CD4-positive, alpha-beta T cell treated with Interferon alpha-2 for 1 hour (primary cell): ENCODE measurements around the gene SGSM2.
A peak's percentile ranks its signal among the peaks of the same experiment; 100 is the strongest.
"Not testable (repeated sequence)": the region's sequence is repeated elsewhere in the genome, so short reads cannot be mapped to it uniquely, and the experiment has no call there.

Source experiments
- DNase-seq, 2 donors: peaks; one replicate each; pipeline ENCODE4 v3.0.0-alpha.2; 2020 to 2022

SGSM2 gene, protein sequence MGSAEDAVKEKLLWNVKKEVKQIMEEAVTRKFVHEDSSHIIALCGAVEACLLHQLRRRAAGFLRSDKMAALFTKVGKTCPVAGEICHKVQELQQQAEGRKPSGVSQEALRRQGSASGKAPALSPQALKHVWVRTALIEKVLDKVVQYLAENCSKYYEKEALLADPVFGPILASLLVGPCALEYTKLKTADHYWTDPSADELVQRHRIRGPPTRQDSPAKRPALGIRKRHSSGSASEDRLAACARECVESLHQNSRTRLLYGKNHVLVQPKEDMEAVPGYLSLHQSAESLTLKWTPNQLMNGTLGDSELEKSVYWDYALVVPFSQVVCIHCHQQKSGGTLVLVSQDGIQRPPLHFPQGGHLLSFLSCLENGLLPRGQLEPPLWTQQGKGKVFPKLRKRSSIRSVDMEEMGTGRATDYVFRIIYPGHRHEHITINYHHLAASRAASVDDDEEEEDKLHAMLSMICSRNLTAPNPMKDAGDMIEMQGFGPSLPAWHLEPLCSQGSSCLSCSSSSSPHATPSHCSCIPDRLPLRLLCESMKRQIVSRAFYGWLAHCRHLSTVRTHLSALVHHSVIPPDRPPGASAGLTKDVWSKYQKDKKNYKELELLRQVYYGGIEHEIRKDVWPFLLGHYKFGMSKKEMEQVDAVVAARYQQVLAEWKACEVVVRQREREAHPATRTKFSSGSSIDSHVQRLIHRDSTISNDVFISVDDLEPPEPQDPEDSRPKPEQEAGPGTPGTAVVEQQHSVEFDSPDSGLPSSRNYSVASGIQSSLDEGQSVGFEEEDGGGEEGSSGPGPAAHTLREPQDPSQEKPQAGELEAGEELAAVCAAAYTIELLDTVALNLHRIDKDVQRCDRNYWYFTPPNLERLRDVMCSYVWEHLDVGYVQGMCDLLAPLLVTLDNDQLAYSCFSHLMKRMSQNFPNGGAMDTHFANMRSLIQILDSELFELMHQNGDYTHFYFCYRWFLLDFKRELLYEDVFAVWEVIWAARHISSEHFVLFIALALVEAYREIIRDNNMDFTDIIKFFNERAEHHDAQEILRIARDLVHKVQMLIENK

DNA sequence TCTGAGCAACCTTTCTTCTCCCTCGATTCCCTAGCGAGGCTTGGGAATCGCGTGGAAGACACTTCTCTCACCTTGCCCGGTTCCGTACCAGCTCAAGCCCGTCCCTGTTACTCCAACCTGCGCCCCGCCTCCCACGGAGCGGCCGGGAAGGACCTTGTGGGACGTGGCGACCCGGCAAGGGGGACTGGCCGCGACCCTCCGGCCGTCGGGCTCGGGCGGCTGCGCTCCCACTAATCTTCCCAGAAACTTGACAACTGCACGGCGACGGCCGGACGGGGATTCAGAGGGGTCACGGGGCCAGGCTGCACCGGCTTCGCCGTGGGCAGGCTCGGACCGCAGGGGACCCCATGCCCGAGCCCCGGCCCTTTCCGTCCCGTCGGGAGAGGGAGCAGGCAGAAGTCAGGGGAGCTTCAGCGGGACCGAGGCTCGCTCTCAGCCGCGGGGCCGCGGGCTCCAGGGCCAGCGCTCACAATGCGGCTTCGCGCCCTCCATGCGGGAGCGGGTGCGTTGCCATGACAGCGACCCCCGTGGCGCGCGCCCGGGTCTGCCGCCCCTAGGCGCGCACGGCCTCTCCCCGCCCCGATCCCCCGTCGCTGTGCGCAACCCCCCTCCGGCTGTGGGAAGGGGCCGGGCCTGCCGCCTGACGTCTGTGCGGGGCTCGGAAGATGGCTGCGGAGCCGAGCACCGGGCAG, at the start of gene SGSM2:
Gene SGSM2 (plus strand): TSS at position 650 of the 692 bp plus-strand sequence. CDS start 188 bp downstream, outside the sequence.
- peak; percentile 65 to 79 for DNase-seq

DNA sequence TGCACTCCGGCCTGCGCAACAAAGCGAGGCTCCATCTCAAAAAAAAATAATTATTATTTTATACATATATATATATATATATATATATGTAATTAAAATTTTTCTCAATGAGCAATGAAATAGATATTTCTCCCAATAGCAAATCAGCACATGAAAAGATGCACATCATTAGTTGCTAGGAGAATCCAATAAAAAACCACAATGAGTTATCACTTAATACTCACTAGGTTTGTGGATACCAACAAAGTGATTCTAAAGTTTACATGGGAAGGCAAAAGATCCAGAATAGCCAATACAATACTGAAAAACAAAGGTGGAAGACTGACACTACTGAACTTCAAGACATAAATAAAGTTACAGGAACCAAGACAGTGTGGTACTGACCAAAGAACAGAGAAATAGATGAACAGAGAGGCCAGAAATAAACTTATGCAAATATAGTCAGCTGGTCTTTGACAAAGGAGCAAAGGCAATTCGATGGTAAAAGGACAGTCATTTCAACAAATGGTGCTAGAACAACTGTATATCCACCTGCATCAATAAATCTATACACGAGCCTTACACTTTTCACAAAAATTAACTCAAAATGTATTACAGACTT, 47.3 kb upstream of the SGSM2 start:
- DNase-seq, result no peak

DNA sequence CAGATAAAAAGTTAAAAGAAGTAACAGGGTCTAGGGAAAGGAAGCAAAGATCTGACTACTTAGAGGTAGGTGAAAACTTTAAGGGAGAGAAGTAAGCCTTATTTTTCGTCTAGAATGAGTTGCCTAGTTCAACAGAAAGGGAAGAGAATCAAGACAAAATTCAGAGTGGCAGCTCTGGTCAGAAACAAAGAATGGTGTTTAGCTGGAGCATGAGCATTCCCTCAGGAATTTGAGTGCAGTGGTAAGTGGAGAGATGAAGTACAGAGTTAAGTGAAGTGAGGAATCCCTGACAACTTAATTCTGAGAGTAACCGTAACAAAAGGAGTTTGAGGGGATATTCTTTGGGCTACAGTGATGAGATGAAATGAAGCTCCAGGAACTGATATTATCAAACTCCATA, 45.2 kb upstream of the SGSM2 start:
- DNase-seq, result no peak

DNA sequence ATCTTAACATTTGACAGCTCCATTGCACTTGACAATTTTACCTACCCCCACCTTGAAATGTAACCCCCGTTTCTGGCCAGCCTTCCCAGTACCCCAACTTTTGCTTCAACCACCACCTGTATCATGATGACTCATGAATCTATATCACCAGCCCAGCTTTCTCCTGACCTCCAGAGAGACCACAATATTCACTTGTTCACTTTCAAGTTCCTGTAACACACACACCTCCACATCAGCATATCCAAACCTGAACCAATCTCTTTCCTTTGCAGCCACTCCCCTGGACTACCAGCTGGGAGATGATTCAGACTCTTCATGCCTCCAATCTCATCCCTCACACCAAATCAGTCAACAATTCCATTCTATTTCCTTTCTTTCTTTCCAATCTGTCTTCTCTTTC, 41.7 kb upstream of the SGSM2 start:
- no peak for DNase-seq

DNA sequence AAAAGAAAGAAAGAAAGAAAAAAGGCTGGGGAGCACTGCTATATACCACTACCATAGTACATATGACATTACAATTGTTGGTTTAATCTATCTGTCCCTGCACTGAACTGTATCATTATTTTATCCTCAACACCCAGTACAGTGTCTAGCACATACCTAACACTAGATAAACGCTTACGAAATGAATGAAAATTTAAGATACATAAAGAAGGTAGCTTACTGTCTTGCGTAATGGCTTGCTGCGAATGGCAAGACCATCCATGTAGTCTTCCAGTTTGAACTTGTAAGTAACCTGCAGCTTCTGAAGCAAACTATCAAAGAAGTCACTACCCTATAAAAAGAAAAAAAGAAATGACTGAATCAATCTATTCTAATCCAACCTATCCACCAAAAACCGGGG, 40.3 kb upstream of the SGSM2 start:
- no peak for DNase-seq

DNA sequence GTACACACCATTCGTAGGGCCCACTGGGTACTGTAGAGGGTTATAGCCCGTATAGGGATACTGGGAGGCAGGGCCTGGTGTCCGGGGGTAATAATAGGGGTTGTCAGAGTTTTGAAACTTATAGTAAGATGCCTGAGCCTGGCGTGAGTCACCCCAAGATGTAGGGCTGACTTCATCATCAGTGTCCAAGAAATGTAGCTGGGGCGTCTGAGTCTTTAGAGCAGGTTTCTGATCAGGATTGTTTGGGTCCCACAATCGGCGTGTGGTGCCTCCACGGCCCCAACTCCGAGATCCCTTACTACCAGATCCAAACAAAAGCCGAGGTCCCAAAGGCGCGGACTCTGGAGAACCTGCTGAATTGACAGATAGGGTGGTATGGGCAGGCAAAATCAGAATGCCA, 38.2 kb upstream of the SGSM2 start:
- DNase-seq, result no peak

DNA sequence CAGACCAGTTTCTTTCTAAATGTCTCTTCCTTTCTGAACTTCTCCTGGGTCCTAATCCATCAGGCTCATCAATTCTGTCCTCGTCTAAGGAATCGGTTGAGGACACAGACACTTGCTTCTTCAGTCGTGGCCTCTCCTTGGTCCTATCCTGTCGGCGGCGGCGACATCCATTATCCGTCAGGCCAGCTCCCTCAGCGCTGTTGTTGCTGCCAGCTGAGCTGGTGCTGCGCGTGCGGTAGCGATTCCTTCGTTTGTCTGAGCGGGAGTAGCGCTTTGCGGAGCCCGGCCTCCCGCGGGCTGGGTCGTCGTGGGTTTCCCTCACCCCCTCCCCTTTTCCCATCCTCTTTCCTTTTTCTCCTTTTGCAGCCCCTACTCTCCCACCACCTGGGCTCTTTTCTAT, 37.5 kb upstream of the SGSM2 start:
- DNase-seq, result no peak

DNA sequence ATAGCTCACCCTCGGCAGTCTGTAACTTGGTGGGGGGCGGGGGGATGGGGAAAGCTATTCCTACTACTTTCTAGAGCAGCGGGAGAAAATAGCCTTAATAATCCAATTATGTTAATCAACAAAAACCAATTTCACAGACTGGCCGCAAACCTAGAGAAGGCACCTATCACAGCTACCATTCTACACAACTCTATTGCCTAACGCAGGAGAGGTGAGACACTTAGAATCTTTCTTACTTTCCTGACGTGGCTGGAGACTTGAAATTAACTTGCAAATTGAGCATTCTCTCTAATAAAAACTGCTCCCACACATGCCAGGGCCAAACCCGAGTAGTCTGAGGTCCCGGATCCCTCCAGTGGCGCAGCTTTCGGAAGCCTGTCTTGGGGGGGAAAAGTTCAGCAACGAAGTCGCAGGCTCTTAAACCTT, 34.5 kb upstream of the SGSM2 start:
- DNase-seq, result no peak

DNA sequence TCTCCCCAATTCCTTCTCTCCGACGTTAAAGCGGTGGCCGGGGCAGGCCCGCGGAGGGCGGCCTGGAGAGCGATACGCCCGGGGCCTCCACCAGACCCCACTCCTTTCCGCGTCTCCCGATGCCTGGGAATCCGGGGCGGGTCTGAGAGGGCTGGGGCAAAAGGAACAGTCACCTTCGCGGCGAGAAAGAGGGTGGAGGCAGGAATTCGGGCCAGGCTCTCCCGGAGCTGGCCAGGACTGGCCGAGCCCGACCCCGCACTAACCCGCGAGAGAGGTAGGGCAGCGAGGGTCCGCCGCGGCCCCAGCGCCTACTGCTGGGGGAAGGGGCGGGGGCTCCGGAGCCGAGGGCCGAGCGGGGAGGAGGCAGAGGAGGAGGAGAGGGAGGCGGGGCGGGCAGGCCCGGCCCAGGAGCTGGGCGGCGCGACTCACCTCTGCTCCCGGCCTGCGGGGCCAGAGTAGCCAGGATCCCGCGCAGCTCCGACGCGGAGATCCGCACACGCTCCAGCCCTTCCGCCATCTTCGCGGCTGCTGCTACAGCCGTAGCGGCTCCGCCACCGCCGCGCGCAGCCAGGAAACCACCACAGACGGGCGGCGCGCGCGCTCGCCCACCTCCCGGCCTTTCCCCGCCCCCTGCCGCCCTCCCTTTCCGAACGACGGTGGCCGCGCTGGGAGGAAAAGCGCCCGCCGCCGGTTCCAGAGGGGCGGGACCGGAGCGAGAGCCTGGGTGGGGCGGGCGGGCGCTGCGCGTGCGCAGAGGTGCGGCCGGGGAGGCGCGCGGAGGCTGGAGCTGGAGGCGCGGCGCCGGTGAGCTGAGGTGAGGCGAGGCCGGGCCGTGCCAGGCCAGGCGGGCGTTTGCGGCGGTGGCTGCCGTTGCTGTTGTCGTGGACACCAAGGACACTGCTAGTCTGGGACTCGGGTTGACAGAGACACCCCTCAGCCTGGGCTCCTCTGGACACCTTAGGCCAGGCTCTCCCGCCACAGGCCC, 33.8 kb upstream of the SGSM2 start, which contains the start of the genes SMG6 and SRR:
Gene SMG6 (minus strand): TSS at position 582 of the 985 bp plus-strand sequence. CDS start 65 bp downstream, at position 517.
Gene SRR (plus strand): TSS at position 747 of the 985 bp plus-strand sequence. CDS start 11,611 bp downstream, outside the sequence.
- DNase-seq, result peak; percentile 93 to 97

DNA sequence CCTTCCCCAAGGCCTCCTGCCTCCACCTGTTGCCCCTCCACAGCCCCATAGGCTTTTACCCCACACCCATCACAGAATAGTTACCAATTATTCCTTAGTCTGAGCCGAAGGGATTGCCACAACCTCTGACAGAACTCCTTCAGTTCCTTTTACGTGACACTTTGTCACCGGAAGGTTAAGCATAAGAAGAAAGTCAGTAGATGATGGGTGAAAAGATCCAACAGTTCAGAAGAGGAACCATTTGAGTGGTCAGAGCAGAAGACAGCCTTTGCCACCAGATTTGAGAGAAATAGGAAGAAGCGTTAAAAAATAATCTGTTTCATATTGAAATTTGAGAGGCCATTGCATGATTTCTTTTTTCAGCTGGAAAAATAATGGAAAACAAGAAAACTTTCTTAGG, 32.4 kb upstream of the SGSM2 start:
- DNase-seq, result no peak

DNA sequence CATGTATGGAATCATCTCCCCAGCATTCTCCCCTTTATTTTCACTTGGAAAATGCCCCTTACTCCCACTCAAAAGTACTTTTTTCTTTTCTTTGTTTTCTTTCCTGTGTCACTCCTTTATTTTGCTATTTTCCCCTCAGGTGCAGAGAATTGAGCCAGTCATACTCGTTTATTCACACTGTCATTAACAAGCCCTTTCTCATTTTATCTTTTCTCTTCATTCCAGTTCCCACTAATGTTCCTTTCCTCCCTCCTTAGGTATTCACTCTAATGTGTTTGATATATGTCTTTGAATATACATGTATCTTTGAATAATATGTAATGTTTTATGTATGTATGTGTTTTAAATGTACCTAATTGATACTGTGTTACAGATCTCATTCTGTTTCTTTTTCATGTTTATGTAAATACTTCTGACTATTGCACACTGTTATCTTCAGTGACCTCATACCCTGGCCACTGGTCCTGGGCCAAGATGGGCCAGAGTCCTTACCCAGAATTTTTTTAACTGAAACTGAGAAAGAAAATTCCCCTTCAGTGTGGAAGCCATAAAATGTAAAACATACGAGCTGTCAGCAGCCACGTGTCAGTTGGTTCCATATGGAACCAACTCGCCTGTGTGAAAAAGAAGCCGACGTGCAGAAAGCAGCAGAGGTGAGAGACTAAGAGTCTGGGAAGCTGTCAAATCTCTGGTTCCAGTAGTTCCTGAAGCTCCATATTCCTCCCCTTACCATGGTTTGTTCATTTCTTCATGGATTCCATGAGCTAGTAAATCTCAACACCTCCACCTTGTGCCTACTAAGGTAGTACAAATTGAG, 27.8 kb upstream of the SGSM2 start:
- no peak for DNase-seq

DNA sequence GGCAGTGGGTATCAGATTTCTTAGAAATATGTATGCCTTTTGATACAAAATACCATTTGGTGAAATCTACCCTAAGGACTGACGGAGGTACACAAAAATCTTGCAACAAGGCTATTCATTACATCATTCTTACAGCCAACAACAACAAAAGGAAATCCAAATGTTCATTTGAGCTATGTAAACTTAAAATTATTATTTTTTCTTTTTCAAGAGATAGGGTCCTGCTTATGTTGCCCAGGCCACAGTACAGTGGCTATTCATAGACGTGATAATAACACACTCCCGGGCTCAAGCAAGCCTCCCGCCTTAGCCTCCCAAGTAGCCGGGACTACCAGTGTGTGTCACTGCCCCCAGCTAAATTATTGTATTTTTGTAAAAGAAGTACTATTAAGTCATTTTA, 24.6 kb upstream of the SGSM2 start:
- no peak for DNase-seq

DNA sequence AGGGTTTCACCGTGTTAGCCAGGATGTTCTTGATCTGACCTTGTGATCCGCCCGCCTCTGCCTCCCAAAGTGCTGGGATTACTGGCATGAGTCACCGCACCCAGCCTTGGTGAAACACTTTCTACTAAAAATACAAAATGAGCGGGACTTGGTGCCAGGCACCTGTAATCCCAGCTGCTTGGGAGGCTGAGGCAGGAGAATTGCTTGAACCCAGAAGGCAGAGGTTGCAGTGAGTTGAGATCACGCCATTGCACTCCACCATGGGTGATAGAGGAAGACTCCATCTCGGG, 20.4 kb upstream of the SGSM2 start:
- not testable (repeated sequence) for DNase-seq

DNA sequence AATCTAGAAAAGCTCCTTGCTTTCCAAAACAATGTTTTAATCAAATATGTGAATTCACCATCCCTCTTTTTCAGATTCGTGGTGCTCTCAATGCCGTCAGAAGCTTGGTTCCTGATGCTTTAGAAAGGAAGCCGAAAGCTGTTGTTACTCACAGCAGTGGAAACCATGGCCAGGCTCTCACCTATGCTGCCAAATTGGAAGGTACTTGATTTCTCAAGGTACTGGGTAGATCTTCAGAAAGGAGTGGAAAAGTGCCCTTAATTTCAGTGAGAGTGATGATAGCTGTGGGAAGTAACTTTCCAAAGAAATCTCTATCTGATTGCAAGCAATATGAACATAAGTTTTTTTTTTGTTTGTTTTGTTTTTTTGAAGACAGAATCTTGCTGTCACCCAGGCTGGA, 19.5 kb upstream of the SGSM2 start:
- DNase-seq, result no peak

DNA sequence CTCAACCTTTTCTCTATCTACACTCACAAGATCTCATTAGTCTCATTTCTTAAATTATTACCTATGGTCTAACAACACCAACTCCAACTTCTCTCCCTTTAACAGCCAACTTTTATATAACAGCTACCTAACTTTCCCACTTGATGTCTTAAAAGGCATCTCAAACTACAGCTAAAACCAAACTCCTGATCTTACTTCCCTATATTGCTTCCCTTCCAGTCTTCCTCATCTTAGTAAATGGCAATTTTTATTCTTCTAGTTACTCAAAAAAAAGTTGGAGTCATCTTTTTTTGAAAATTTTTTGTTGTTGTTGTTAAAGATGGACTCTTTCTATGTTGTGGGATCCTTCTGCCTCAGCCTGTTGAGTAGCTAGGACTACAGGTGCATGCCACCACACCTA, 18.2 kb upstream of the SGSM2 start:
- no peak for DNase-seq

DNA sequence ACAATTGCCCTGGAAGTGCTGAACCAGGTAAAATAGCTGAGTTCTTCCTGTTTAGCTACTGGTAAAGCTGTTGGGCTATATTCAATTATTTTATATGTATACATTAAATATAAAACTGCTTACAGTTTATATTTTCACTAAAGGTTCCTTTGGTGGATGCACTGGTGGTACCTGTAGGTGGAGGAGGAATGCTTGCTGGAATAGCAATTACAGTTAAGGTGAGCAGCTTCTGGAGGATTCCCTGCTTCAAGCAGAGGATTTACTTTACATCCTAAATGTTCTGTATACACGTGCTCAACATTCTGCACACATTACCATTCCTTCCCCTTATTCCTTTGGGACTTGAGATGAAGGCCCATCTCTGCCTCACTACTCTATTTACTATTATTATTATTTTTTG, 15.9 kb upstream of the SGSM2 start:
- no peak for DNase-seq

DNA sequence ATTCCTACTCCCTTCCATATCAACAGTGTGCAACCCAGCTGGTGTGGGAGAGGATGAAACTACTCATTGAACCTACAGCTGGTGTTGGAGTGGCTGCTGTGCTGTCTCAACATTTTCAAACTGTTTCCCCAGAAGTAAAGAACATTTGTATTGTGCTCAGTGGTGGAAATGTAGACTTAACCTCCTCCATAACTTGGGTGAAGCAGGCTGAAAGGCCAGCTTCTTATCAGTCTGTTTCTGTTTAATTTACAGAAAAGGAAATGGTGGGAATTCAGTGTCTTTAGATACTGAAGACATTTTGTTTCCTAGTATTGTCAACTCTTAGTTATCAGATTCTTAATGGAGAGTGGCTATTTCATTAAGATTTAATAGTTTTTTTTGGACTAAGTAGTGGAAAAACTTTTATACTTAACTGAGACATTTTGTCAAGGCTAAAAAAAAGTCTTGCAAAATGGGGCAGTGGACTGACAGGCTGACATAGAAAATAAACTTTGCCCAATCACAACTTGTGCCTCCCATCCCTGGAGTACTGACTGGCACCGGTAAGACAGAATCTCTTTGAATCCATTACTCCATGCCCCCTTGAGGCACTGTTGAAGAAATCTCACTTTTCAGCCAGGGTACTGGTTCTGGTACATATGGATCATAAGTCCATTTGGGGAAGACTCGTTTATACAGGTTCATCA, 13.5 kb upstream of the SGSM2 start:
- no peak for DNase-seq

DNA sequence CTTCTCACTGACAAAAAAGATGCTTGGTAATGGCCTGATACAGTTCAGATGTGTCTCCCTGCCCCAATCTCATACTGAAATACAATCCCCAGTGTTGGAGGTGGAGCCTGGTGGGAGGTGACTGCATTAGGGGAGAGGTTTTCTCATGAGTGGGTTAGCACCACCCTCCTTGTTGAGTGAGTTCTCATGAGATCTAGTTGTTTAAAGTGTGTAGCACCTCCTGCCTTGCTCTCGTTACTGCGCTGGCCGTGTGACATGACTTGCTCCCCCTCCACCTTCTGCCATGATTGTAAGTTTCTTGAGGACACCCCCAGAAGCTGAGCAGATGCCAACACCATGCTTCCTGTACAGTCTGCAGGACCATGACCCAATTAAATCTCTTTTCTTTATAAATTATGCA, 6.0 kb upstream of the SGSM2 start:
- no peak for DNase-seq

DNA sequence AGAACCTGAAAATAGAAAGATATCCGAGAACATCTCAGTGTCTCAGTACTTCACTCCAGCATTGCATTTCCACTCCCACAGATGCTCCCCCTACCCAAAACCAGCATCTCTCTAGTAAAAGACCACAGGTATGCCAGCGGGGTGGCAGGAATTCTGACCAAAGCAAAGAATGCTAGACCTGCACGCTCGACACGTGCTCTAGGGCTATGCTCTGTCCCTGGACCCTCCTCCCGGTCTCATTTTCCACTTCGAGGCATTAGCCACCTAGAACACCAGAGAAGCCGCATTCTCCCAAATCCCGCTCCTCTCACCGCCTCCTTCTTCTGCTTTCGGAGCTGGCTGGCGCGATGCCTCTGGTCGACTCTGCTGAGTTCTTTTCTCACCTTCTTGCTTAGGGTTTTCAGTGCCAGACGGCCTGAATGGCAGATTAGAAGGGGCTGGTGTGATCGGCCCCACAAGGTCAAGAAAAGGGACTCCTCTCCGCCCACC, 1.5 kb upstream of the SGSM2 start:
- DNase-seq, result no peak
